Effector memory CD4-positive, alpha-beta T cell (primary cell): ENCODE measurements around the gene GAD2.

Experiments
- DNase-seq, 3 donors: peaks; one replicate each; pipeline ENCODE4 v3.0.0-alpha.2; 2020
- H3K27ac ChIP-seq: 2 replicates; pipeline ENCODE4 v1.7.0; 2013; ENCODE audit warnings: mild to moderate bottlenecking, low read length, moderate library complexity; ENCODE audit not compliant: insufficient read depth, poor library complexity, severe bottlenecking
- H3K27me3 ChIP-seq: replicated peaks from 2 replicates; pipeline ENCODE4 v1.7.0; 2013; ENCODE audit warnings: mild to moderate bottlenecking, low read length; ENCODE audit not compliant: insufficient read depth, control insufficient read depth, poor library complexity, severe bottlenecking
- H3K36me3 ChIP-seq: 2 replicates; pipeline ENCODE4 v1.7.0; 2013; ENCODE audit warnings: mild to moderate bottlenecking, low read length, moderate library complexity; ENCODE audit not compliant: control insufficient read depth, insufficient read depth
- H3K4me1 ChIP-seq: 2 replicates; pipeline ENCODE4 v1.7.0; 2013; ENCODE audit warnings: low read length, mild to moderate bottlenecking; ENCODE audit not compliant: control insufficient read depth, insufficient read depth, poor library complexity, severe bottlenecking
- H3K4me3 ChIP-seq: 2 replicates; pipeline ENCODE4 v1.7.0; 2013; ENCODE audit warnings: low read length, low read depth, mild to moderate bottlenecking; ENCODE audit not compliant: insufficient read depth, poor library complexity, severe bottlenecking
- H3K9me3 ChIP-seq: 2 replicates; pipeline ENCODE4 v1.7.0; 2013; ENCODE audit warnings: mild to moderate bottlenecking, low read length, moderate library complexity; ENCODE audit not compliant: control insufficient read depth

The GAD2 gene

DNA sequence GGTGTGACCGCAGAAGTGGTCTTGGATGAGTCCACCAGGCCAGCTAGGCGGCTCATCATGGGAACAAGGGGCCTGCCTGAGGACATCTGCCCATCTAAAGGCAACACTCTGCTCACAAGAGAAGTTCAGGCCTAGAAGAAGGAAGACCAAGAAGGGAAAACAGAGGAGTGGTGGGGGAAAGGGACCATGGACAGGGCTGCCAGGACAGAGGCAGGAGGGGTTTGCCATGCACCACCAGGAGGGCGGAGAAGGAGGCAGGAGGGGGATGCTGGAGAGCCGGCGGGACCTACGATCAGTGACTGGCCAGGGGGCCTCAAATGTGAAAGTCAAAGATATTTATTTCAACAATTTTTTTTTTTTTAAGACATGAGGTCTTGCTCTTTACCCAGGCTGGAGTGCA, 33.1 kb downstream of the GAD2 start:
- no peak for DNase-seq
- Histone ChIP-seq H3K4me1 (no peaks in the 10 kb centered on the region), H3K4me3 (no peak overlapping the region), H3K36me3 (no peaks in the 10 kb centered on the region), H3K27ac (no peak overlapping the region), H3K27me3 (no peaks in the 10 kb centered on the region), H3K9me3 (no peaks in the 10 kb centered on the region)

DNA sequence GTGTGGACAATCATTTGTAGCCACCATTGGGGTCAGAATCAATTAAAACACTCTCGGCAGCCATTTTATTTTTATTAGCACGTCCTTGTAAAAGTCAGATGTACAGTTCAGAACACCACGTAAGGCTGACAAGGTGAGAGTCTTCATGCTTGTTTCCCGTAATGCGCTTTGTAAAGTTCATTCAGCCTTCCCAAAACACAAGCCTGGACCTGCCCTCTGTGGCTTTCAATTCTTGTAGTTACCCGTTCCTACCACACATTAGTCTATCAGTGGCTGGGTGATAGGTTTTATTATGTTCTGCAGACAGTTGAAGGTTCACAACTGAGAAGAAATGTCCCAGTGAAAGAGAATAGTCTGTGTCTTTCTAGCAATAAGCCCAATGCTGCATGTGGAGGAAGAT, 35.4 kb downstream of the GAD2 start:
- Histone ChIP-seq H3K36me3 (no peaks in the 10 kb centered on the region), H3K27ac (no peak overlapping the region), H3K9me3 (no peaks in the 10 kb centered on the region), H3K27me3 (no peaks in the 10 kb centered on the region), H3K4me1 (no peaks in the 10 kb centered on the region), H3K4me3 (no peak overlapping the region)
- no peak for DNase-seq

GRCh38 chr10:26254616-26255015, 38.0 kb downstream of the GAD2 start:
- Histone ChIP-seq H3K27ac (no peak overlapping the region), H3K27me3 (no peaks in the 10 kb centered on the region), H3K36me3 (no peaks in the 10 kb centered on the region), H3K4me3 (no peak overlapping the region), H3K4me1 (no peaks in the 10 kb centered on the region), H3K9me3 (no peaks in the 10 kb centered on the region)
- no peak for DNase-seq

GRCh38 chr10:26259341-26259740, 42.8 kb downstream of the GAD2 start:
- no peak overlapping the region for H3K4me3 ChIP-seq
- no peak overlapping the region for H3K27ac ChIP-seq
- no peak for DNase-seq
- H3K4me1 ChIP-seq: no peaks in the 10 kb centered on the region
- H3K9me3 ChIP-seq: no peaks in the 10 kb centered on the region
- H3K36me3 ChIP-seq: no peaks in the 10 kb centered on the region
- H3K27me3 ChIP-seq: no peaks in the 10 kb centered on the region

- no peaks in the 10 kb centered on the region for H3K4me1 ChIP-seq
- H3K36me3 ChIP-seq: no peaks in the 10 kb centered on the region
- H3K27me3 ChIP-seq: no peaks in the 10 kb centered on the region
- no peak overlapping the region for H3K4me3 ChIP-seq
- no peaks in the 10 kb centered on the region for H3K9me3 ChIP-seq
- DNase-seq: no peak
- H3K27ac ChIP-seq: no peak overlapping the region
These were observed 53.2 kb downstream of the GAD2 start for GRCh38 chr10:26269754-26270153.

- no peaks in the 10 kb centered on the region for H3K36me3 ChIP-seq
- H3K4me1 ChIP-seq: no peaks in the 10 kb centered on the region
- H3K27me3 ChIP-seq: no peaks in the 10 kb centered on the region
- no peaks in the 10 kb centered on the region for H3K9me3 ChIP-seq
- H3K4me3 ChIP-seq: no peak overlapping the region
- H3K27ac ChIP-seq: no peak overlapping the region
- DNase-seq: no peak
These were observed 57.8 kb downstream of the GAD2 start for GRCh38 chr10:26274391-26274790.

GRCh38 chr10:26278295-26278694, 61.7 kb downstream of the GAD2 start:
- DNase-seq: no peak
- Histone ChIP-seq H3K27me3 (no peaks in the 10 kb centered on the region), H3K4me1 (no peaks in the 10 kb centered on the region), H3K4me3 (no peak overlapping the region), H3K27ac (no peak overlapping the region), H3K9me3 (no peaks in the 10 kb centered on the region), H3K36me3 (no peaks in the 10 kb centered on the region)

GRCh38 chr10:26290236-26290635, 73.7 kb downstream of the GAD2 start:
- no peaks in the 10 kb centered on the region for H3K27me3 ChIP-seq

DNA sequence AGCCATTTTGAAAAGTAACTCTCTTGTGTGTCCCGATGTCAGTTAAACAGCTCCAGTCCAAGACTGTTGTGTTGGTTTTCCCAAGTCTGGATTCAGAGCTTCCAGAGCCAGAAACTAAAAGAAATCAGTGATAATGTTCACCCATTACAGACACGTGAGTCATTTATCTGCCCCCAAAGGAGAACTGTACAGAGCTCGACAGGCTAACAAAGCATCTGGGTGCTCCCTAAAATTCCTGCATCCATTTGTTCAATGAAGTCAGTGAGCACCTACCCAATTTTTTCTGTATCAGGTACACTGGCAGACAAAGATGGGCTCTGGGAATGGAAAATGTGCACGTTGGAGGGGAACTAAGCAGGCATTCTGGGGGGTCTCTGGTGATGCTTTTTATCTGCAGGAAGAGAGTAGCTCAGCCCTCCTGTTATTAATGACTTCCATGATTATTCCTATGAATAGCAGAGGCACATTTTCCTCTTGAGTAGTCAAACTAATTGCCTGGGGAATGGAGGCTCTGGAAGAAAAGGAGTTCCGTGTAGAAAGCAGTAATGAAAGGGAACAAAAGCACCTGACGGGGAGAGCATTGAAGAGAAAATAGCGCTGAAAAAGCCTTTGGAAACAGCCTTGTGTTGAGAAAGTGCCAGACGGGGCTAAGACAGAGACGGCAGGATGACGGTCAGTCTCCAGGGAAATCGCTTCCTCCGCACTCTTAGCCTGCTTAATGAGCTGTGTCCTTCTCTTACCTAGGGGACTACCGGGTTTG, 75.3 kb downstream of the GAD2 start:
- DNase-seq: no peak
- H3K36me3 ChIP-seq: no peaks in the 10 kb centered on the region
- H3K4me3 ChIP-seq: no peak overlapping the region
- no peaks in the 10 kb centered on the region for H3K9me3 ChIP-seq
- no peaks in the 10 kb centered on the region for H3K27me3 ChIP-seq
- no peaks in the 10 kb centered on the region for H3K4me1 ChIP-seq
- H3K27ac ChIP-seq: no peak overlapping the region

More at GRCh38 chr10:26290236-26290635, 73.7 kb downstream of the GAD2 start:
- no peak for DNase-seq
- Histone ChIP-seq H3K4me1 (no peaks in the 10 kb centered on the region), H3K27ac (no peak overlapping the region), H3K9me3 (no peaks in the 10 kb centered on the region), H3K4me3 (no peak overlapping the region), H3K36me3 (no peaks in the 10 kb centered on the region)

GRCh38 chr10:26296360-26296759, 79.8 kb downstream of the GAD2 start:
- Histone ChIP-seq H3K36me3 (no peaks in the 10 kb centered on the region), H3K4me3 (no peak overlapping the region), H3K27ac (no peak overlapping the region), H3K4me1 (no peaks in the 10 kb centered on the region), H3K9me3 (no peaks in the 10 kb centered on the region), H3K27me3 (no peaks in the 10 kb centered on the region)
- DNase-seq: no peak
